Type B pancreatic cell (in vitro differentiated cells): Measurements from ENCODE around the gene KRTAP4-2. TPM values are rescaled to one million over a fixed set of nuclear protein-coding genes. Genes with fewer than 3 reads are reported as not detected.
"Not testable (repeated sequence)": the region's sequence is repeated elsewhere in the genome, so short reads cannot be mapped to it uniquely, and the experiment has no call there.

Experiments used
- DNase-seq: peaks from one replicate; pipeline ENCODE4 v3.0.0; 2021; ENCODE audit warnings: mixed read lengths; ENCODE audit not compliant: unreplicated experiment; ENCODE audit errors: extremely low spot score
- H3K27ac Mint-ChIP-seq: 2 replicates; pipeline ENCODE4 v1.8.0; 2021; ENCODE audit warnings: mild to moderate bottlenecking, mixed read lengths
- H3K27me3 Mint-ChIP-seq: 2 replicates; pipeline ENCODE4 v1.8.0; 2021; ENCODE audit warnings: mixed read lengths
- H3K36me3 Mint-ChIP-seq: 2 replicates; pipeline ENCODE4 v1.8.0; 2021; ENCODE audit warnings: mixed read lengths
- H3K4me1 Mint-ChIP-seq: one replicate; pipeline ENCODE4 v1.8.0; 2021; ENCODE audit warnings: mixed read lengths; ENCODE audit not compliant: unreplicated experiment
- H3K4me3 Mint-ChIP-seq: 2 replicates; pipeline ENCODE4 v1.8.0; 2021; ENCODE audit warnings: mild to moderate bottlenecking, mixed read lengths
- H3K9me3 Mint-ChIP-seq: 2 replicates; pipeline ENCODE4 v1.8.0; 2021; ENCODE audit warnings: mixed read lengths
- CTCF ChIP-seq: fragments of 200-600 bp; sonication (generic); conservative IDR thresholded peaks from 2 replicates; pipeline ENCODE4 v1.5.0; 2021; ENCODE audit warnings: antibody characterized with exemption, mild to moderate bottlenecking
- long read RNA-seq: library from polyadenylated mRNA; unstranded; transcript quantifications from one replicate; pipeline ENCODE4 v2.0.0, GENCODE V29; 2020
- total RNA-seq: library from RNA; stranded (reverse); gene quantifications from 2 replicates; pipeline ENCODE4 v1.2.1, GENCODE V29; 2021; ENCODE audit warnings: low replicate concordance

The KRTAP4-2 gene
- not detected in 2 replicates for total RNA-seq
- long read RNA-seq, result 0 reads

GRCh38 chr17:41177727-41178271, at the start of gene KRTAP4-2:
Gene KRTAP4-2 (minus strand): TSS chr17:41178221. CDS start chr17:41178164, 57 bp downstream.
- no peak for TF ChIP-seq CTCF
- H3K27ac Mint-ChIP-seq, result no peak within 1 kb of the TSS
- peaks cover 6% of the 10 kb centered on the region for H3K27me3 Mint-ChIP-seq
- DNase-seq, result no peak
- H3K4me1 Mint-ChIP-seq, result no peaks in the 10 kb centered on the region
- no peaks in the 10 kb centered on the region for H3K36me3 Mint-ChIP-seq
- no peak within 1 kb of the TSS for H3K4me3 Mint-ChIP-seq
- H3K9me3 Mint-ChIP-seq, result no peaks in the 10 kb centered on the region

- H3K36me3 Mint-ChIP-seq, H3K9me3 Mint-ChIP-seq, H3K27ac Mint-ChIP-seq, DNase-seq, H3K4me3 Mint-ChIP-seq, H3K4me1 Mint-ChIP-seq: not testable (repeated sequence)
- peaks cover 11% of the 10 kb centered on the region for H3K27me3 Mint-ChIP-seq
Measured at GRCh38 chr17:41226598-41227095, 48.6 kb upstream of the KRTAP4-2 start, which contains the start of gene KRTAP9-2. Gene KRTAP9-2 (plus strand): TSS chr17:41226648. CDS start chr17:41226655, 7 bp downstream.

GRCh38 chr17:41226051-41226450, 48.0 kb upstream of the KRTAP4-2 start:
- TF ChIP-seq CTCF, result no peak
- no peaks in the 10 kb centered on the region for H3K36me3 Mint-ChIP-seq
- no peak overlapping the region for H3K4me3 Mint-ChIP-seq
- H3K27me3 Mint-ChIP-seq, result peaks cover 15% of the 10 kb centered on the region
- H3K27ac Mint-ChIP-seq, result no peak overlapping the region
- H3K9me3 Mint-ChIP-seq, result peaks cover 5% of the 10 kb centered on the region
- no peaks in the 10 kb centered on the region for H3K4me1 Mint-ChIP-seq
- DNase-seq, result no peak

DNA sequence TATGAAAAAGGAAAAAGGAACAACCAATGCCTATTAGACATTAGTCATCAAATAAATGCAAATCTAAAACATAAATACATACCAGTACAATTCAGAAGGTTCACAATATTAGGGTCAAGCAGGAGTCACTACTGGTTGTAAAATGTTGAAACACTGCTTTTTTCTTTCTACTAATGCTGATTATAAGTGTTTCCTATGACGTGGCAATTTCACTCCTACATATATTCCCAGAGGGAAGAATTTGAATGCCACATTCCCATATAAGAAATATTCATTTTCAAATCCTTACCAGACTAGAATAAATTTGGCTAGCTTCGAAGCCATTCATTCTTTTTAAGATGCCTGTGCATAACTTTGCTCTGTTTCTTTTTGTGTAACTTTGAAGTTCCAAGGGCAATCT, 45.8 kb upstream of the KRTAP4-2 start:
- H3K27ac Mint-ChIP-seq, result no peak overlapping the region
- TF ChIP-seq CTCF, result no peak
- peaks cover 19% of the 10 kb centered on the region for H3K27me3 Mint-ChIP-seq
- no peak for DNase-seq
- H3K4me1 Mint-ChIP-seq, result no peaks in the 10 kb centered on the region
- no peaks in the 10 kb centered on the region for H3K9me3 Mint-ChIP-seq
- H3K4me3 Mint-ChIP-seq, result no peak overlapping the region
- no peaks in the 10 kb centered on the region for H3K36me3 Mint-ChIP-seq

DNA sequence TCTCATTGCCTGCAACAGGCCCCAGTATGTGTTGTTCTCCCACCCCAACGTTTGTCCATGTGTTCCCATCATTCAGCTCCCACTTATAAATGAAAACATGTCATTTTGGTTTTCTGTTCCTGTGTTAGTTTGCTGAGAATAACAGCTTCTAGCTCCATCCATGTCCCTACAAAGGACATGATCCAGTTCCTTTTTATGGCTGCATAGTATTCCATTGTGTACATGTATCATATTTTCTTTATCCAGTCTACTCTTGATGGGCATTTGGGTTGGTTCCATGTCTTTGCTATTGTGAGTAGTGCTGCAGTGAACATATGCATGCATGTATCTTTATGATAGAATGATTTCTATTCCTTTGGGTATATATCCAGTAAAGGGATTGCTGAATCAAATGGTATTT, 37.7 kb upstream of the KRTAP4-2 start:
- TF ChIP-seq CTCF, result no peak
- Mint-ChIP-seq H3K27ac (no peak overlapping the region), H3K4me1 (peaks cover 3% of the 10 kb centered on the region)

GRCh38 chr17:41212524-41213169, 34.6 kb upstream of the KRTAP4-2 start:
- H3K27me3 Mint-ChIP-seq, result peaks cover 10% of the 10 kb centered on the region
- no peak for DNase-seq
- no peaks in the 10 kb centered on the region for H3K36me3 Mint-ChIP-seq
- H3K4me3 Mint-ChIP-seq, result no peak overlapping the region
- H3K4me1 Mint-ChIP-seq, result peaks cover 3% of the 10 kb centered on the region
- no peak overlapping the region for H3K27ac Mint-ChIP-seq
- TF ChIP-seq CTCF, result no peak
- H3K9me3 Mint-ChIP-seq, result peaks cover 8% of the 10 kb centered on the region

More for the DNA sequence above, 37.7 kb upstream of the KRTAP4-2 start:
- peaks cover 15% of the 10 kb centered on the region for H3K27me3 Mint-ChIP-seq
- H3K36me3 Mint-ChIP-seq, result no peaks in the 10 kb centered on the region
- H3K9me3 Mint-ChIP-seq, result no peaks in the 10 kb centered on the region
- DNase-seq, result no peak
- H3K4me3 Mint-ChIP-seq, result no peak overlapping the region
